Spleen (tissue), 11 donors: ENCODE results near the gene ADAMTS17. TPM values are rescaled to one million over a fixed set of nuclear protein-coding genes. Genes with fewer than 3 reads are reported as not detected.

Experiments used
- DNase-seq: peaks from one replicate; pipeline ENCODE4 v3.0.0-alpha.2; 2020
- H3K27ac ChIP-seq, 8 donors: fragments of 200-600 bp; sonication (generic) in 7 of 8; 1 replicate in 4 of 8; 2 replicates in 4 of 8; pipeline versions ENCODE4 v1.5.0 to v1.8.0; 2016 to 2021; ENCODE audit warnings: inconsistent platforms in 4 of 8, mild to moderate bottlenecking in 4 of 8, moderate library complexity in 1 of 8
- H3K27me3 ChIP-seq, 7 donors: fragments of 200-600 bp; sonication (generic) in 6 of 7; replicated peaks in 1 of 7; 1 replicate in 4 of 7; 2 replicates in 3 of 7; pipeline versions ENCODE4 v1.5.0 to v1.8.0; 2016 to 2021; ENCODE audit warnings: inconsistent platforms in 3 of 7, mild to moderate bottlenecking in 1 of 7
- H3K36me3 ChIP-seq, 6 donors: fragments of 200-600 bp; sonication (generic) in 5 of 6; 1 replicate in 4 of 6; 2 replicates in 2 of 6; pipeline versions ENCODE4 v1.5.0 to v1.8.0; 2016 to 2021; ENCODE audit warnings: inconsistent platforms in 2 of 6
- H3K4me1 ChIP-seq, 6 donors: fragments of 200-600 bp; sonication (generic) in 5 of 6; 1 replicate in 3 of 6; 2 replicates in 3 of 6; pipeline versions ENCODE4 v1.5.0 to v1.8.0; 2016 to 2021; ENCODE audit warnings: inconsistent platforms in 3 of 6
- H3K4me3 ChIP-seq, 8 donors: fragments of 200-600 bp; sonication (generic) in 7 of 8; 1 replicate in 4 of 8; 2 replicates in 4 of 8; pipeline versions ENCODE4 v1.5.0 to v1.8.0; 2016 to 2021; ENCODE audit warnings: inconsistent platforms in 4 of 8, mild to moderate bottlenecking in 4 of 8, moderate library complexity in 2 of 8
- H3K9me3 ChIP-seq, 8 donors: fragments of 200-600 bp; sonication (generic) in 7 of 8; 1 replicate in 4 of 8; 2 replicates in 4 of 8; pipeline versions ENCODE4 v1.5.0 to v1.8.0; 2016 to 2021; ENCODE audit warnings: inconsistent platforms in 4 of 8
- CTCF ChIP-seq, 11 experiments: fragments of 200-600 bp in 7 of 11; fragments of 450-650 bp in 4 of 11; sonication (generic) in 4 of 11; IDR thresholded peaks in 8 of 11; conservative IDR thresholded peaks in 3 of 11; 1 replicate in 7 of 11; 2 replicates in 4 of 11; pipeline versions ENCODE4 v1.4.0 to v1.8.0; 2016 to 2021; ENCODE audit warnings: antibody characterized with exemption in 11 of 11, inconsistent platforms in 4 of 11, mild to moderate bottlenecking in 1 of 11
- POLR2A ChIP-seq, 3 donors: fragments of 450-650 bp; IDR thresholded peaks; one replicate each; pipeline ENCODE4 v1.5.1; 2017; ENCODE audit warnings: antibody characterized with exemption in 3 of 3, mild to moderate bottlenecking in 1 of 3
- POLR2AphosphoS5 ChIP-seq, 3 donors: sonication (generic); formaldehyde crosslinking; IDR thresholded peaks; one replicate each; pipeline ENCODE4 v1.5.1; 2017; ENCODE audit warnings: antibody characterized with exemption in 3 of 3
- WGBS, 5 donors: extraction: QIAGEN DNeasy Blood & Tissue Kit in 3 of 5; methylation state at CpG; one replicate each; pipeline versions ENCODE4 v1.1.5 to v1.1.7; 2013 to 2018; 5-methylcytosine and 5-hydroxymethylcytosine counted together
- intact Hi-C: fragments of 100-400 bp; cut with DNase I; formaldehyde crosslinking; loops from one replicate; pipeline ENCODE4 v1.15.0; 2023; ENCODE audit warnings: low total_unique reads
- polyA plus RNA-seq, 3 donors: library from polyadenylated mRNA; stranded (reverse); fragments of 200-250 nt; gene quantifications; one replicate each; pipeline ENCODE4 v1.2.1, GENCODE V29; 2013
- total RNA-seq, 7 donors: library from RNA; depleted of rRNA in 3 of 7; stranded (reverse); fragments of >200 nt in 3 of 7; fragmentation: NEBNext Ultra II Directional in 4 of 7; extraction: Animal tissue kit (Norgen Biotek cat#: 25700) in 4 of 7; gene quantifications; one replicate each; pipeline versions ENCODE4 v1.1.0 to v1.2.1, GENCODE V29; 2016 to 2021
- donor health status: healthy with polysubstance abuse.
- donor health status: DM: no; HTN: no; CAD: no; lungs with moderate emphysema.
- donor health status: DM: no; HTN: no; CAD: no.
- donor health status: Bipolar disorder and iron deficiency.
- donor health status: healthy.
- donor health status: DM: no; HTN: no; CAD: no.
- donor health status: DM: yes; HTN: yes; CAD: no.

ADAMTS17 gene
- total and polyA plus RNA-seq, 10 donors: 0.21 to 13.2 (median 5.8) TPM

- Histone ChIP-seq H3K9me3 (peaks cover 0 to 11% (median 0%) of the 10 kb centered on the region in 8 donors), H3K27me3 (peaks cover 0 to 41% (median 0%) of the 10 kb centered on the region in 7 donors), H3K4me3 (no peak overlapping the region), H3K36me3 (no peaks in the 10 kb centered on the region), H3K4me1 (peaks cover 0 to 13% (median 6%) of the 10 kb centered on the region in 6 donors), H3K27ac (no peak overlapping the region)
- intact Hi-C loops: no loop called here
- WGBS, 5 donors: 86 to 94% (median 89%) methylated on average over 18 of the region's 18 CpGs
- TF ChIP-seq CTCF (IDR thresholded peaks at IDR 0.05 in 8 of 11, conservative IDR thresholded peaks at IDR 0.05 in 3 of 11) (no peak), POLR2A (IDR thresholded peaks at IDR 0.05) (no peak), POLR2AphosphoS5 (IDR thresholded peaks at IDR 0.05) (no peak)
- no peak for DNase-seq
These were observed 357.1 kb downstream of the ADAMTS17 start for GRCh38 chr15:99984491-99985243.

GRCh38 chr15:99983886-99984286, 357.9 kb downstream of the ADAMTS17 start:
- H3K9me3 ChIP-seq: peaks cover 0 to 10% (median 0%) of the 10 kb centered on the region in 8 donors
- peaks cover 0 to 41% (median 0%) of the 10 kb centered on the region in 7 donors for H3K27me3 ChIP-seq
- peaks cover 0 to 13% (median 6%) of the 10 kb centered on the region in 6 donors for H3K4me1 ChIP-seq
- 12 to 20% (median 19%) methylated on average over 16 to 17 of the region's 17 CpGs for WGBS, 5 donors
- TF ChIP-seq CTCF (IDR thresholded peaks at IDR 0.05 in 8 of 11, conservative IDR thresholded peaks at IDR 0.05 in 3 of 11) (no peak), POLR2AphosphoS5 (IDR thresholded peaks at IDR 0.05) (no peak), POLR2A (IDR thresholded peaks at IDR 0.05) (no peak)
- no peaks in the 10 kb centered on the region for H3K36me3 ChIP-seq
- no peak overlapping the region for H3K27ac ChIP-seq
- intact Hi-C loops: no loop called here
- DNase-seq: no peak
- H3K4me3 ChIP-seq: no peak overlapping the region

GRCh38 chr15:99983171-99983885, 358.4 kb downstream of the ADAMTS17 start:
- Histone ChIP-seq H3K4me3 (no peak overlapping the region), H3K27ac (no peak overlapping the region), H3K9me3 (peaks cover 0 to 5% (median 0%) of the 10 kb centered on the region in 8 donors), H3K27me3 (peaks cover 0 to 41% (median 0%) of the 10 kb centered on the region in 7 donors), H3K36me3 (no peaks in the 10 kb centered on the region), H3K4me1 (peaks cover 0 to 13% (median 6%) of the 10 kb centered on the region in 6 donors)
- TF ChIP-seq POLR2AphosphoS5 (IDR thresholded peaks at IDR 0.05): no peak
- TF ChIP-seq POLR2A (IDR thresholded peaks at IDR 0.05): no peak
- TF ChIP-seq CTCF (IDR thresholded peaks at IDR 0.05 in 8 of 11, conservative IDR thresholded peaks at IDR 0.05 in 3 of 11): no peak
- intact Hi-C loops: no loop called here
- peak; percentile 8 for DNase-seq
- 18 to 32% (median 29%) methylated on average over 11 to 15 of the region's 15 CpGs for WGBS, 5 donors

GRCh38 chr15:99982662-99983061, 359.1 kb downstream of the ADAMTS17 start:
- H3K4me3 ChIP-seq: no peak overlapping the region
- no peaks in the 10 kb centered on the region for H3K9me3 ChIP-seq
- DNase-seq: no peak
- intact Hi-C loops: no loop called here
- peaks cover 0 to 13% (median 6%) of the 10 kb centered on the region in 6 donors for H3K4me1 ChIP-seq
- H3K27me3 ChIP-seq: peaks cover 0 to 46% (median 0%) of the 10 kb centered on the region in 7 donors
- no peak overlapping the region for H3K27ac ChIP-seq
- WGBS, 5 donors: 28 to 58% (median 40%) methylated on average over 4 of the region's 4 CpGs
- H3K36me3 ChIP-seq: no peaks in the 10 kb centered on the region
- TF ChIP-seq POLR2AphosphoS5 (IDR thresholded peaks at IDR 0.05) (no peak), CTCF (IDR thresholded peaks at IDR 0.05 in 8 of 11, conservative IDR thresholded peaks at IDR 0.05 in 3 of 11) (no peak), POLR2A (IDR thresholded peaks at IDR 0.05) (no peak)
